HG02981 (cell line): ENCODE measurements around the gene PIK3C2A.
A peak's percentile ranks its signal among the peaks of the same experiment; 100 is the strongest.

ENCODE experiments used
- ATAC-seq: cut with Tn5 transposase; IDR thresholded peaks from one replicate; pipeline ENCODE4 v1.9.1; 2021; ENCODE audit warnings: mild to moderate bottlenecking, moderate library complexity; ENCODE audit not compliant: unreplicated experiment

PIK3C2A gene

GRCh38 chr11:17218403-17218802 is 10.6 kb upstream of the PIK3C2A start:
- no peak for ATAC-seq

DNA sequence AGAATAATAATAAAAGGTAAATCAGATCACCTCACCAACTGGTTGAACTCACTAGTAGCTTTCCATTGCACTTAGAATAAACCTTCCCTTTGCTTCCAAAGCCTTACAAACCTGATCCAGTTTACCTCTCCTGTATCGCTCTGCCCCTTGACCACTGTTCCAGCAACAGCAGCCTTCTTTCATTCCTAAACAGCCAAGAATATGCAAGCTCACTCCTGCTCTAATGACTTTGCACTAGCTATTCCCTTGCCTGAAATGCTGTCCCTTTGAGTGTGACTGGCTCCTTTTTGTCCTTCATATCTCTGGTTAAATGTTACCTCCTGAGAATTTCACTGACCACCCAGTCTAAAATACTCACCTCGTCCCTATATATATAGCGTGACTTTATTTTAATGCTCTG is 9.6 kb upstream of the PIK3C2A start:
- ATAC-seq, result no peak

GRCh38 chr11:17214338-17214737 is 6.6 kb upstream of the PIK3C2A start:
- no peak for ATAC-seq

DNA sequence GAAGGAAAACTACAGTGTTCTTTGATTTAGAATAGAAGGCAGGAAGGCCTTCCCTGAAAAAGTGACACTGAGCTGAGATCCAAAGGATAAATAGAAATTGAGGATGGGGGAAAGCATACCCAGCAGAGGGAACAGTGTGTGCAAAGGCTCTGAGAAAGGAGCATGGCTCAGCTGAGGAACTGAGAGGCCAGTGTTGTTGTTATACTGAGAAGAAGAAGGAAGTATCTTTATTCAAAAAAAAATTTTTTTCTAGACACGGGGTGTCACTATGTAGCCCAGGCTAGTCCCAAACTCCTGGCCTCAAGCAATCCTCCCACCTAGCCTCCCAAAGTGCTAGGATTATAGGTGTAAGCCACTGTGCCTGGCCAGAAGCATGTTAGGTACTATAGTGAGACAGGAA is 3.5 kb upstream of the PIK3C2A start:
- no peak for ATAC-seq

GRCh38 chr11:17209939-17210245 is 2.1 kb upstream of the PIK3C2A start:
- no peak for ATAC-seq

DNA sequence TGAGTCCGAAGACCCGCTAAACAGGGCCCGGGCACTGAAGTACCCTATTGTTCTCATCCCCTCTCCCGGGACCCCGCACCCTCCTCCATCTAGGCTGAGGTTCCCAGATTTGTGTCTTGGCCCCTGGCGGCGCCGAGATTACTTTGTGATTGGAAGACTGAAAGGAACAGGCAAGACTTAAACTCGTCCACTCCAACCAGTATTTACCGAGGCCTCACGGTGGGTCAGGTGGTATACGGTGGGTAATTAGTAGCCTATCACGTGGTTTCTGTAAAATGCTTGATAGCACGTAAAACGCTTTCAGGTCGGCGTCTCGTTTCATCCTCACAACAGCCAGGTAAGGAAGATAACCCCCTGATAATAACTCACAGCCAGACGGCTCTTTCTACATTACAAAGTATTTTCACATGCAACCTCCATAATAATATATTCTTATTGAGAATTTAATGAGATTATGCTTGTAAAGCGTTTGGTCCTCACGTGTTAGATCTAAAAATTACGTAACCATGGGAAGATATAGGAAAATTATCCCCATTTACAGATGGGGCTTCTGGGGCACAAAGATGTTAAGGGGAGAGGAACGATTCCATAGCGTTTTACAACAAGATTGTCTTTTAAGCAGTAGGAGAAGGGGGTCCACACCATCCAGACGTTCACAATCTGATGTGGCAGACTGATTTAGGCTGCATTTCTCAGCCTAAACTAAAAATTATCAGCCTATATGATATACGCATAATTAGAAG is 642 bp upstream of the PIK3C2A start:
- ATAC-seq, result peak; percentile 59

DNA sequence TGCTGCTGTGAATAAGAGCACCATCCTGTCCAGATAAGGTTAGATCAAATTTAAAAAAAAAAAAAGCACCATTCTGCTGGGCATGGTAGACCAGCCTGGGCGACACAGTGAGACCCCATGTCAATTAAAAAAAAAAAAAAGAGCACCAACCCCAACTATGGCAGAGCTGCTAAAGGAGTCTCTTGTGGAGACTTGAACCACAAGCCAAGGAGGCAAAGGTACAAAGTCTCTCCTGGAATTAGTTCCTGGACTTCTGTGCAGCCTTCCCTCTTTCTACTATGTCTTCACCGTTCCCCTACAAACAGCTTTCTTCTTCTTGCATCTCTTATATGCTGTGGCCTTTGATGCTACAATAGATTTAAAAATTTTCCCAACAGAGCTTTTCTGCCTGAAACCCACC is 1.3 kb downstream of the PIK3C2A start:
- no peak for ATAC-seq

DNA sequence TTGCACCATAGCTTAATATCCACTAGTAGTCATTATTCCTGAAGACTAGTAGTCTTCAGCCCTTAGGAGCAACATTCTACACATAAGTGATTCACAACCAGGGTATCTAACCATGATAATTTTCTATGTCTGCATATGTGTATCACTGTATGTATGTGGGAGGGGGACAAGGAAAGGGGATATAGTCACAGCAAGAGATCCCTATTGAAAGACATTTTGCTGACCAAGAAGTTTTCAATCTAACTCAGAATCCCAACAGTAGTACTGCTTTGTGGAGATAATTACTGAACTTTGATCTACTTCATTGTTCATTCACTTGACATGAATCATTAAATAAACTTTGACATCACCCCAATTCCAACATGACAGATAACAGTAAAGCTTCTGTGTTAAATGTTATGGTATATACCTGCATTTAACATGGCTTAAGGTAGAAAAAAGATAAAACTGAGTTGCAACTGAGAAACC is 10.3 kb downstream of the PIK3C2A start:
- ATAC-seq, result no peak

DNA sequence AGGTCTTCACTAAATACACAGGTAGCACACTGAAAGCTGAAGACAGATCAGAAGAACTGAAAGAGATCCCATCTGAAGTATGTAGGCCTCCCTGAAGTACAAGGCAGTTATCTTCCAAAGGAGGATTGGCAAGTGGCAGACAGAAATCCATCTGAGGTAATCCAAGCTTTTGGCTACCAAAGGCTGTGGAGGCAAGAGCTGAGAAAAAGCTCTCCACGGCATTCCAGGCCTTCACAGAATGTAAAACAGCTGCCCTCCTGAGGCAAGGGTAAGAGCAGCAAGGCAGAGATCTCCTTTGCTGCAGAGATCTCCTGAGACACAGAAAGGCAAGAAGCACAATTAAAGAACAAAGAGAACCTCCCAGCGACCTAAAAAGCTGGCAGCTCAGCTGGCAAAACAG is 19.1 kb downstream of the PIK3C2A start:
- ATAC-seq, result no peak

GRCh38 chr11:17186932-17187692 is 20.7 kb downstream of the PIK3C2A start:
- no peak for ATAC-seq

GRCh38 chr11:17185938-17186337 is 21.8 kb downstream of the PIK3C2A start:
- no peak for ATAC-seq

- ATAC-seq, result no peak
Measured at GRCh38 chr11:17184882-17185587, 22.8 kb downstream of the PIK3C2A start.

DNA sequence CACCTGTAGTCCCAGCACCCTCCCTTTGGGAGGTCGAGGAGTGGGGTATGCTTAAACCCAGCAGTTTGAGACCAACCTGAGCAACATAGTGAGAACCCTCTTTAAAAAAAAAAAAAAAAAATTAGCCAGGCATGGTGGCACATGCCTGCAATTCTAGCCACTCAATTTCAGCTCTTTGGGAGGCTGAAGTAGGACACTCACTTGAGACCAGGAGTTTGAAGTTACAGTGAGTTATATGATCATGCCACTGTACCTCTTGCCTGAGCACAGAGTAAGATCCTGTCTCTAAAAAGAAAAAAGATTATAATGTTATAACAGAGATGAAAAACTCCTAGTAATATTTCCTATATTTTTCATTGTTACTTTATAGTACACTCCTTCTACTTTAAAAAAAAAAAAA is 23.9 kb downstream of the PIK3C2A start:
- ATAC-seq, result no peak

- no peak for ATAC-seq
Measured at GRCh38 chr11:17179970-17180369, 27.8 kb downstream of the PIK3C2A start.

DNA sequence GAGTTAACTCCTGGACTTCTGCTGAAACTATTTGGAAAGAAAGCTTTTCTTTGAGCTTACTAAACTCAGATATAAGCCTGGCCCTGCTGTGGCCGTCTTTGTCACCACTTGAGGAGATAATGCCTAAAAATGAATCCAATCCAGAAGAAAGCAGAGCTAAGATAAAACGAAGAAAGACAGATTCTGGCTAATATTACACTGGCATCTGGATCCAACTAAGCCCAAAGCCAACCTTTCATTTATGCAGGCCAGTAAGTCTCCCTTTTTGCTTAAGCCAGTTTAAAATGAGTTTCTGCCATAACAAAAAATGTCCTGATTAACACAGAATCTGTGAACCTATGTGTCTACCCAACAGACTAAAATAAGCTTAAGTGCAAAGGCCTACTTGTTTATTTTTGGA is 34.5 kb downstream of the PIK3C2A start:
- ATAC-seq, result no peak

GRCh38 chr11:17171916-17172315 is 35.9 kb downstream of the PIK3C2A start:
- no peak for ATAC-seq

GRCh38 chr11:17171343-17171742 is 36.4 kb downstream of the PIK3C2A start:
- ATAC-seq, result no peak

- no peak for ATAC-seq
Measured at GRCh38 chr11:17169876-17170275, 37.9 kb downstream of the PIK3C2A start.

GRCh38 chr11:17165247-17165890 is 42.4 kb downstream of the PIK3C2A start:
- ATAC-seq, result no peak

DNA sequence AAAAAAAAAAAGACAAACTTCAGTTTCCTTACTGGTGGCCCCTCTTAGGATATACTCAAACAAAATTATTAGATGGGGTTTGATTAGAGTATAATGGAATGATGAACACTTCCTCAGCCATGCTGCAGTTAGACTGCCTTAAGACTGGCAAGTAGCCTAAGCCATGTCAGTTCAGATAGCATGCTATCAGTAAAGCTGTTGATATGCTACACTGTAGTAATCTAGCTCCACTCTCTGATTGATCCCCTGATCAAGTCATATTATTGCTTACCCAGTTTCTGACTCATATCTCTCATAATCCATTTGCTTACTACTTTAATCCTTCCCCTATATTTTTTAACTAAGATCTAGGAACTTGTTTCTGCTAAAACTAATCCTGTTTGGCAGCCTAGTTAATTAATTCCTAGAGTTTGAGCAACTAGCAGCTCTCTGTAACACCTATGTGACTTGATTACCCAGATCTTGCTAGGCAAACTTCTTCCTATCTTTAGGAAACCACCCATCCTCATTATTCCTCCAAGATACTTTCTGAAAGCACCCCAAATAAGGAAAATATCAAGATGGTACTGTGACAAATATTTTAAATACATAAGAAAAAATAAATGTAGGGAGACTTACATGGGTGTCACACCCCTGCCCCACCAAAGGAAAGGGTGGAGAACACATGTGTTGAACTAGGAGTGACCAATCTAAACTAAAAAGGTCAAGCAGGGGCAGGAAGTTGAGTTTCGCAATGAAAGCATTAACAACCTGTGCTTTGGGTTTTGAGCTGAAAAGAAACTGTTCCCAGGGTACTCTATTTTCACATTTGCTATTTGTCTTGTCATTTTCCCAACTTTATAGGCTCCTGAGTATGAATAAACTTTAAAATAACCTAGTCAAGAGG is 43.2 kb downstream of the PIK3C2A start:
- no peak for ATAC-seq
